GM19372 (cell line): ENCODE data around the gene SPATS1.

ENCODE experiments used
- ATAC-seq: cut with Tn5 transposase; IDR thresholded peaks from one replicate; pipeline ENCODE4 v1.9.1; 2021; ENCODE audit warnings: mild to moderate bottlenecking, low read depth, moderate library complexity; ENCODE audit not compliant: unreplicated experiment

SPATS1 gene

DNA sequence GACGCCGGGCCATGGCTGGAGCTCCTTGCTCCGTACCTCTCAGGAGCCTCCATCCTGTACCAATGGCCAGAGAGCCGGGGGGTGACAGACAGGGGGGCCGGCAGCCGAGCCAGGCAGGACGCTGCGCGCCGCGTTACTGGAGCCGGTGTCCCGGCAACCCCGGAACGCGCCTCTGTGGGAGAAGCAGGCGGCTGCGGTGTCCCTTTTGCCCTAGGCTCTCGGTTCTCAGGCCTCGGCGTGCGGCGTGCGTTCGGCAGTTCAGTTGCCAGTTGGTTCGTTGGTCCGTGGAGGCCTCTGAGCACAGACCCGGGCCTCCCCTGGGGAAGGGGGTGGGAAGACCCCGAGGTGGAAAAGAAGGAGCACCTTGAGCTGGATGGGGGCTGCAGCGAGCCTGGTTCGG is at the start of gene SPATS1:
SPATS1 (plus strand) TSS at position 162 of the 400 bp plus-strand sequence. CDS start 446 bp downstream, outside the sequence.
- no peak for ATAC-seq

DNA sequence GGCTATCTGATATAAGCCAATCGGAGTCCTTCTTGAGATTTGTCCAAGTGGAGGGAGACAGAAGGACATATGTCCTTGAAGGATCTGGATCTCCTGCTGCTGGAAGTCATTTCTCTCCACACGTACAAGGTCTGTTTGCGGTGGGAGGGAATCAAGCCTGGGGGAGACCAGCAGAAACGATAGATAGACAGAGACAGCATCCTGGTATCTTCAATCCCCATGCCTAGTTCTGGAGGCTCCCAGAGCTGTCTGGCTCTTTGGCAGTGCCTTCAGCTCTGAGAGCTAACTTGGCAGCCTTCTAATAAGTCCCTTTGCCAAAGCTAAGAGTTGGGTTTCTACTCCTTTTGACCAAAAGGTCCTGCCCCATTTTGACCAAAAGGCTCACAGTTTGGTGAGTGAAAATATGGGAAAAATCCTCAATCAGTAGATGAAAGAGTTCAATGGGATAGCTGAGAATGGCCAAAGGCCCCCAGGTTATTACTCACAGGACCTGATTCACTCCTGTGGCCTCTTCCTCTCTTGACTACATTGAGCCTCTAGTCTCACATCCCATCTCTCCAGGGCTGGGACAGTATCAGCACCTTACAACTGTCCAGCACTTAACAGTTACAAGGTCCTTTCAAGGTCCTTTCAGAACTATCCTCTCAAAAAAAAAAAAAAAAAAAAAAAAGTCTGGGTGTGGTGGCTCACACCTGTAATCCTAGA is 49.6 kb upstream of the SPATS1 start:
- ATAC-seq = no peak

- ATAC-seq = no peak
Measured at GRCh38 chr6:44294832-44295791, 47.3 kb upstream of the SPATS1 start.

GRCh38 chr6:44297063-44298038 is 45.1 kb upstream of the SPATS1 start:
- no peak for ATAC-seq

DNA sequence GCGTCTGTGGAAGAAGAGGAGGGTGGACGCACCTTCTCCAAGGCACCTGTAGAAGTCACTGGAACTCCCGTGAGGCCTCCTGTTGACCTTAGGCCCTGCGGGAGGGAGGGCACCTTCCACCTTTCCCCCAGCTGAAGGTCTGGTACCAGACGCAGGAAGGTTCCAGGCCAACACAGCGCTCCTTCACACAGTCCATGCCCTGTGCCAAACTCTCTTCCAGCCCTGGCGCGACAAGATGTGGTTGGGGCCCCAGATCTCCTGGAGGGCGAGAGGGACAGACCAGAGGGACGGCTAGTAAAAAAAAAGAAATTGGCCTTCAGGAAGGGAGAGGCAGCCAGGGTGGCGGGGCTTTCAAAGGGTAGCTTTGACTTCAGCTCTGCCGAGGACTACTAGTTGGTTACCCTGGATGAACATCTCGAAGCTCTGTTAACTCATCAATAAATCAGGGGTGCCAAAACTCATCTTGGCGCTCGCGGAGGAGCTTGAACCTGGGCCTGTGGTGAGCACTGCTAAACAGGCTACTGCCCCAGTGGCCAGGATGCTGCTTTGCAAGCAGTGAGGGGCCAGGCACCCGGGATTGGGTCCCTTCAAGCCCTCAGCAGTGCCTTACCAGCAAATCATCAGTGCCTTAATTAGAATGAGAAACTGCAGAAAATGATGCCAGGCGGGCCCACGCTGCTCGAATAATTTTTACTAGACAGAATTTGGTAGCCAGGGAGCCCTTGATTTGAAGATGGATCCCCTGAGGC is 44.2 kb upstream of the SPATS1 start:
- no peak for ATAC-seq

- no peak for ATAC-seq
Measured at GRCh38 chr6:44298864-44299263, 43.6 kb upstream of the SPATS1 start.

DNA sequence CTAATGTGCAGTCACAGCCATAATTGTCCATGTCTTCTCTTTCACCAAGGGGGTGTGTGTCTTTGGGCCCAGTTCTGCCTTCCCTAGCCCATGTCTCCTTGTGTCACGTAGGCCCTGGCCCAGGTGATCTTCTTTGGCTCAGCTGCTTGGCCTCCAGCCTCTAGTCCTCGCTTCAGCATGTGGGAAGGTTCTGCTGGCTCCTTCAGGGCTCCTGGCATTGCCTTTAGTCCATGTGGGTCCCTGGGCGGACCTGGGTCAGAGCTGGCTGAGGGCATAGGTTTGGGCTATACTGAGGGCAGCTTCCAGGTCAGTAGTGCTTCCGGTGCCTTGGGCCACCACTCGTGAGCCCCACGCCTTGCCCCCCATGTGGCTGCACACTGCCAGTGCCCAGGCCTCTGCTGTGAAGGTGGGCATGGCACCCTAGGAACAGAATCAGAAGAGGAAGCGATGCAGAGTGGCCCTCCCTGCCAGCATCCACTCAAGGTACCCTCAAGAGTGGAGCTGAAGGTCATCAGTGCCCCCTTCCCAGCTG is 42.1 kb upstream of the SPATS1 start:
- ATAC-seq = no peak

DNA sequence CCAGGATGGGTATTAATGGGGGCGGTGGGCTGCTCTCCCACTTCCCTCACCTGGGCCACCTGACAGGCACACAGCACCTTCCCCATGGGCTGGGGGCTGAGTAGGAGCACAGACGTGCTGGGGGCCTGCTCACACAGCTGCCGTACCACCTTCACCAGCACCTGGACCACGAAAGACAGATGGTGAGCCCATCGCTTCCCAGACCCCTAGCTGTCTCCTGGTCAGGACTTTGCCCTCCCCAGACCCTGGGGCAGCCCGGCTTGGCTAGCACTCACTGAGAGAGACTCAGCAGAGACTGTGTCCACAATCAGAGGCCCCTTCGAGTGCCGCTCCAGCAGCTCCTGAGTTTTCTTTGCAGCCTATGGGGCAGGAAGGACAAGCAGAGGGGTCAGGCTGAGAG is 41.3 kb upstream of the SPATS1 start:
- no peak for ATAC-seq

GRCh38 chr6:44301782-44302564 is 40.5 kb upstream of the SPATS1 start:
- no peak for ATAC-seq

DNA sequence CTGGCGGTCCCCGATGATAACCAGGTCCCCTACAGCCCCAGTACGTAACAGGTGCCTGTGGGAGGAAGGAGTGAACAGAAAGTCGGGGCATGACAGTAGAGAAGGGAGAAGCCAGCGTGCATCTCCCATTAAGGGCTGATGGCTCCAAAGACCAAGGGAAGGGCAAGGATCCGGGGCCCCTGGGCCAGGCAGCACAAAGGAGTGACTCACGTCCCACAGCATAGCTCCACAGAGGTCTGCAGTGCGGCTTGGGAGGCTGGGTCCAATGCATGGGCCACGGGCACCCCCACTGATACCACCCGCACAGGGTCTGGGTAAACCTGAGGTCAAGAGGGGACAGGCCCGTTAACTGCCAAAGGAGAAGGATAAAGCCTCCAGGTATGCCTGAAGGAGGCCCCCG is 39.6 kb upstream of the SPATS1 start:
- ATAC-seq = no peak

- no peak for ATAC-seq
Measured at GRCh38 chr6:44303842-44304241, 38.6 kb upstream of the SPATS1 start.

- ATAC-seq = no peak
Measured at GRCh38 chr6:44304282-44305199, 37.9 kb upstream of the SPATS1 start.

- ATAC-seq = no peak
Measured at GRCh38 chr6:44305200-44305725, 37.2 kb upstream of the SPATS1 start.

DNA sequence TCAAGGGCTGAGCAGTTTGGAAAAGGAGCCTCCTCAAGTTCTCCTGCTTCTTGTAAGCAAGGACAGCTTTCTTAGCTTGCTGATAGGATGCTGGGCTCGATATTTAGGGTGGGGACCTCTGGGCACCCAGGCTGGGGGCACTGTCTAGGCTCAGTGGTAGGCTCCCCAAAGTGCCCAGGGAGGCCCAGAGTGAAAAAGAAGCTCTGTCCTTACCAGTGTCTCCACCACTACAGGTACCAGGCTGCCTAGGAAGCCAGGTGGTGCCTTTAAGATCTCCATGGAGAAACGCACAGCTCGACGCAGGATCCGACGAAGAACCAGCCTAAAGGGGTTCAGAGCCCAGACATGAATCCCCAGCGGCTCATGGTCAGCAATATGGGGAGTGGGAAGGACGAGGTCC is 35.7 kb upstream of the SPATS1 start:
- no peak for ATAC-seq

DNA sequence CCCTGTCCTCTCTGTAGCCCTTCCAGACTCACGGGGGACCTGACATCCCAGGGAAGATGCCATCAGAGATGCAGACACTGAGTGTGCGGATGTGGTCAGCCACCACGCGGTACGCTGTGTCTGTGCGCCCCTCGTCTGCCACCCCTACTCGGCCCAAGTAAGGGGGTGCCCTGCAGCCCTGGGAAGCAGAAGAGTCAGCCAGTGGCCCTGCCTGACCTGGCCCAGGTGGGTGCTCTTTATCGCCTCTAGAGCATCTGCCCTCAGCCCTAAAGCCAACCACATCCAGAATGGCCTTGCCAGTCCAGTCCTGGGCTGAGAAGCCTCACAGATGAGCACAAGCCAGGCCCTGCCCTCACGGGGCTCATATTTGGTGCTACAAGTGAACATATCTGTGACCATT is 35.2 kb upstream of the SPATS1 start:
- no peak for ATAC-seq

DNA sequence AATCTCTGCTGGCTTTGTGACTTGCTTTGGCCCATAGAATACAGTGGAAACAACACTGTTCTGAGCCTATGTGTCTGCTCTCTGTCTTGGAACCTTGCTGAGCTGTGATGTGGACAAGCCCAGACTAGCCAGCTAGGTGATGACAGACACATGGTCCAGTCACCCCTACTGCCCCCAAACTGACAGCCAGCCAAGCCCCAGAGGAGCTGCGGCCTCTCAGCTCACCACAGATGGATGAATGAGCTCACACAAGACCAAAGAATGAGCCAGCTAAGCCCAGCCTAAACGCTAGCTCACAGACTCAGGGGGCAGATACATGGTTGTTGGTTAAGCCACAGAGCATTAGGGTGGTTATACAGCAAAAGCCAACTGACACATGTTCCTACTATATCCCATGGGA is 33.4 kb upstream of the SPATS1 start:
- ATAC-seq = no peak

- ATAC-seq = no peak
Measured at GRCh38 chr6:44309631-44310030, 32.8 kb upstream of the SPATS1 start.
